ENCODE measurements around the gene MROH7. TPM values are rescaled to one million over a fixed set of nuclear protein-coding genes. Genes with fewer than 3 reads are reported as not detected.

MROH7 gene
- not detected in 2 replicates for total RNA-seq

GRCh38 chr1:54640863-54641836 is at the start of gene MROH7:
Gene MROH7 (plus strand): TSS chr1:54641786. CDS start chr1:54652927, 11,141 bp downstream.

GRCh38 chr1:54623216-54624007 is 18.2 kb upstream of the MROH7 start, which contains the start of gene FAM151A:
Gene FAM151A (minus strand): TSS chr1:54623525. CDS start chr1:54623395, 130 bp downstream.

GRCh38 chr1:54715493-54716298 is 74.1 kb downstream of the MROH7 start, which contains the start of gene TTC4:
Gene TTC4 (plus strand): TSS chr1:54715861. CDS start chr1:54715909, 48 bp downstream.

Other genes starting within 250 kb of the MROH7 start
- gene SSBP3, start 235.4 kb upstream of the MROH7 start, total RNA-seq, result 4.7 and 12.4 TPM in 2 replicates
- 6.2 and 8.2 TPM in 2 replicates for gene ACOT11, start 93.6 kb upstream of the MROH7 start, total RNA-seq
- gene FAM151A, start 18.3 kb upstream of the MROH7 start, total RNA-seq, result not detected in 2 replicates
- gene TTC4, start 74.1 kb downstream of the MROH7 start, total RNA-seq, result 21.6 and 26.2 TPM in 2 replicates
- gene PARS2, start 122.7 kb downstream of the MROH7 start, total RNA-seq, result 5.5 and 6.6 TPM in 2 replicates
- gene TTC22, start 159.5 kb downstream of the MROH7 start, total RNA-seq, result 18.1 and 20.2 TPM in 2 replicates
- gene DHCR24, start 245.4 kb downstream of the MROH7 start, total RNA-seq, result 420 and 515 TPM in 2 replicates